GM21526 (cell line): ENCODE results near the gene SPDYE6.
"Not testable (repeated sequence)": the region's sequence is repeated elsewhere in the genome, so short reads cannot be mapped to it uniquely, and the experiment has no call there.

Source experiments
- ATAC-seq: cut with Tn5 transposase; IDR thresholded peaks from one replicate; pipeline ENCODE4 v1.9.1; 2021; ENCODE audit warnings: moderate library complexity; ENCODE audit not compliant: unreplicated experiment, low FRiP score

Gene SPDYE6

DNA sequence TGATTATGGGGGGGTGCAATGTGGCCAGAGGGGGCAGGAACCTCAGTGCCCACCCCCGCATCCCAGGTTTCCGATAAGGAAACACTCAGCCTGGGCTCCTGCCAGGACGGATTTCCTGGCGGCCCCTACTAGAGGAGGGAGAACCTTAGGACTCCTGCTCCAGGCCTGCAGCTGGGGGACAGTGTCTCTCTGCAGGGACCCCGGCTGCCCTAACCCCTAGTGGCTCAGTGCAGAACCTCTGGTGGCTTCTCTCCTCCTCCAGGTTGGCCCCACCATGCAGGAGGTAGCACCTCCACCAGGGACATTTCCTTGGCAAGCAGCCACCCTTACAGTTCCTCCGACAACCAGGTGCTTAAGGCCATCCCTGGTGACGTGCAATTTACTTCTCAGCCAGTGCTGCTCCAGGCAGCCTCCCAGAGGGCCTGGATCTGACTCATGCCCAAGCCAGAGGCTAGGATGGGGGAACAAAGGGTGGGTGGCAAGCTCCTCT is 37.7 kb downstream of the SPDYE6 start:
- no peak for ATAC-seq

DNA sequence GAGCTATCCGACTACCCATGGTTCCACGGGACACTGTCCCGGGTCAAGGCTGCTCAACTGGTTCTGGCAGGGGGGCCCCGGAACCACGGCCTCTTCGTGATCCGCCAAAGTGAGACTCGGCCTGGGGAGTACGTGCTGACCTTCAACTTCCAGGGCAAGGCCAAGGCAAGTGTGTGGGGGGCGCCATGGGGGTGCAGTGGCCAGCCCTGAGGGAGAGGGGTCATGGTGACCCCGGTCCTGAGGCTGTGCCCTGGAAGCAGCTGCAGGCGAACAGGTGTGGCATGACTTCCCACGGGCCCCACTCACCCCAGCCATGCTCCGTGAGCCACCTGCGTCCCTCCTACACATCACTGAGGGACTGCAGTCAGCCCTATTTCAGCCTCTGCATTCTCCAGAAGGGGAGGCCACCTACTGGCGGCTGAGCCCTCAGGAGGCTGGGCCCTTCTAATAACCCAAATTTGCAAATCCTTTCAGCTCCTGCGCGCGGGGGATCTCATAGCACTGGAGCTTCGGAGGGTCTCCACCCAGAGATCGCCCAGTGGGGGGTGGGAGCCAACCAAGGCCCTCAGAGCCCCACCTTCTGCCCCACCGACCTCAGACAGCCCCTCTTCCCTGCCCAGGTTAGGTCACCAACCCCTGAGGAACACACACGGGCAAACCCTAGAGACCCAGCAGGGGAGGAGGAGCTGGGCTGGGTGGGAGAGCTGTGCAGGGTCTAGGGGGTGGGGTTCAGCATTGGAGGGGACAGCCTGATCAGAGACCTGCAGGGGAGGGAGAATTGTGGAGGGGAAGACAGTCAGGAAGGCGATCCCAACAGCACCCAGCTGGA is 38.8 kb downstream of the SPDYE6 start:
- ATAC-seq = no peak

DNA sequence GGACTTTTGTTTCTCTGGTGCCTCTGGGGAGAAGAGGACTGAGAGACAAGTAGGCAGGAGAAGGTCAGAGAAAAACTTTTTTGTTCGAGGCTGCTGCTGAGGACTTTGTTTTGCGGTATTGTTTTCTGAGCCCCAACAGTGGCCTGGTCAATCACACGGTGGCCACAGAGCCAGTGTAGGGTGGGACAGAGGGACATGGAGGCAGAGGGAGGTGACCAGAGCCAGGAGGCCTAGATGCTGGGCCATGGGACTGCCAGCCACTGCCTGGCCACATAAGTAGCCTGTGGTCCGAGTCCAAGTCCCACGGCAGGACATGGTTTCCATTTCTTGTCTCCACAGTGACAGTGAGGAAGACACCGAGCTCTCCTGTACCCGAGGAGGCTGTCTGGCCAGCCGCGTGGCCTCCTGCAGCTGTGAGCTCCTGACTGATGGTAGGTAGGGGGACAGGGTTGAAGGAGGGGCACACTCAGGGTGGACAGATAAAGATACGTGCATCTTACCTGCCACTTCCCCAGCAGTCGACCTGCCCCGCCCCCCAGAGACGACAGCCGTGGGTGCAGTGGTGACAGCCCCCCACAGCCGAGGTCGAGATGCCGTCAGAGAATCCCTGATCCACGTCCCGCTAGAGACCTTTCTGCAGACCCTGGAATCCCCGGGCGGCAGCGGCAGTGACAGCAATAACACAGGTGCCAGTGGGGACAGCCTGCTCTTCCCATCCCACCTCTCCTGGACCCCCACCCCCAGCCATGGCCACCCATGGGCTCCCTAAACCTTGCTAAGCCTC is 42.1 kb downstream of the SPDYE6 start:
- ATAC-seq = no peak

DNA sequence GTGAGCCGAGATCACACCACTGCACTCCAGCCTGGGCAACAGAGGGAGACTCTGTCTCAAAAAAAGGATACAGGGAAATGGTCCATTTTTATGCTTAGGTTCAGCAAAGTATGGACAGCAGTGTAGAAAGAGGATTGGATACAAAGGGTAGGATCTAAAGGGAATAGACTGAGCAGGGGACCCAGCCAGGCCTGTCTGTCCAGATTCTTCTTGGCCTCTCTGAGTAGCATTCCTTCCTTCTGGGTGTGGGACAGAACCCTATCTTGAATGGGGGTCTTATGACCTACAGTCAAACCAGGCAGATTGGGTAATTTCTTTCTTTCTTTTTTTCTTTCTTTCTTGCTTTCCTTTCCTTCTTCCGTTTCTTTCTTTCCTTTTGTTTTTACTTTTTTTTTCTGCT is 43.9 kb downstream of the SPDYE6 start:
- ATAC-seq = no peak

DNA sequence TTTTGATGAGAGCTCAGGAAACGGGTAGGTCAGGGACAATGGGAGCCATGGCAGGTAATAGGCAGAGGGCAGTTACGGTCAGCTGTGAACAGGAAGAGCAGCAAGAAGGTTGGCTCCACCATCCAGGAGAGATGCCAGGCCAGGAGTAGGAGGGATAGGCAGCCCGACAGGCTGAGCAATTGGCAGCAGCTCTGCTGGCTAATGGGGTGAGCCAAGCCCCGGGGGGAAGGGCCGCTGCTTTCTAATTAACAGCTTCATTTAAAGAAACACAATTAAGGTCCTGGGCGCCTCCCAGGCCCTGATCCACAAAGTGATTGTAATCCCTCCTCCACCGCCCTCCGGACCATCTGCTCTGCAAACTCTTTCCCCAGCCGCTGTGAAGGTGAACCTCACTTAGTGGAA is 45.8 kb downstream of the SPDYE6 start:
- ATAC-seq = no peak

DNA sequence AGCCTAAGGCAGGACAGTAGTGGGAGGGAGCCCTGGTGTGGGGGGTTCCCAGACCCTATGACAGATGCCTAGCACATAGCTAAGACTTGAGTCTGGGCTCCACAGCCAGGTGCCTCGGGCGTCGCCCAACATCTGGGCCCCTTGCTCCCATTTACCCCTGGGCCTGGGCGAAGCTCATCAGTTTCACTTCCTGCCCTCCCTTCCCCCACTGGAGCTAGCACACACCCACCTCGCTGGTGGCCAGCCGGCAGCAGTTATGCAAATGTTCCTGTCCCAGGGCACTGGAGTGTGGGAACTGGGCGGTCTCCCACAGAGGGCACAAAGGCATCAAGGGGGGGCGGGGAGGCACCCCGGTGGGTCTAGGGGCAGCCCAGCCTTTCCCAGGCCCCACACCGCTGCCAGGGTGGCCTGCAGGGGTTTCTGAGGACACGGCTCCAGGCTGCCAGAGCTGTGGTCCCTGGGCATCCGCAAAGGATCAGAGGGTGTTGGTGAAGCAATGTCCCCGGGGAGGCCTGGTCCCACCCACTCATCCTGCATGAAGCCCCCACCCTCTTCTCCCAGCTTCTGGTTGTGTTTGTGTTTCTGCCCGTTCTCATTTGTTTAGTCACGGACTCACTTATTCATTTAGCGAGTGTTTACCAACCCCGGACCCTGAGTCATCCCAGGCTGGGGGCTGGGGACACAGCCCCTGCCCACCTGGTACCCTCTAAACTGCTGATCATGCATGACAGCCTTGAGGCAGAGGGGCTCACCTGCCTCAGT is 49.1 kb downstream of the SPDYE6 start:
- ATAC-seq = peak; percentile 57

DNA sequence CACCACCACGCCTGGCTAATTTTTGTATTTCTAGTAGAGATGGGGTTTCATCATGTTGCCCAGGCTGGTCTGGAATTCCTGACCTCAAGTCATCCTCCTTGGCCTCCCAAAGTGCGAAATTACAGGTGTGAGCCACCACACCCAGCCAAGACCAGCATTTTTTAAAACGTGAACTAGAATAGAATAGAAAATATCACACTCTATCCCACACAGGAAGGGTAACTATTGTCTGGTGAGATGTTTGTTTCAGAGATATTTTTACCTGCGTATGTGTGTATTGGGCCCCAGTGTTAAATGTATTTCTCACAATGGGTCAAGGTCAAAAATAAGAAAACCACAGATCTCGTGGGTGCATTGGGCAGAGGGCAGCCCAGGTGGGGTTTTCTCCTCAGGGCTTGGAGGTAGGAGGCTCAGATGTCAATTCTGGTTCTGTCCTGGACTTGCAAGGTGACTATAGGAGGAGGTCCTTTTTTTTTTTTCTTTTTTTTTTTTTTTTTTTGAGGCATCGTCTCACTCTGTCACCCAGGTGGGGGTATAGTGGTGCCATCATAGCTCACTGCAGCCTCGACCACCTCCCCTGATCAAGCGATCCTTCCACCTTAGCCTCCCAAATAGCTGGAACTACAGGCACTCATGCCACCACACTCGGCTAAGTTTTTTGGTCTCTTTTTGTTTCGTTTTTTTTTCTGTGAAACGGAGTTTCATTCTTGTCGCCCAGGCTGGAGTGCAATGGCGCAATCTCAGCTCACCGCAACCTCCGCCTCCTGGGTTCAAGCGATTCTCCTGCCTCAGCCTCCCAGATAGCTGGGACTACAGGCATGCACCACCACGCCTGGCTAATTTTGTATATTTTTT is 50.6 kb downstream of the SPDYE6 start:
- peak; percentile 42 for ATAC-seq

DNA sequence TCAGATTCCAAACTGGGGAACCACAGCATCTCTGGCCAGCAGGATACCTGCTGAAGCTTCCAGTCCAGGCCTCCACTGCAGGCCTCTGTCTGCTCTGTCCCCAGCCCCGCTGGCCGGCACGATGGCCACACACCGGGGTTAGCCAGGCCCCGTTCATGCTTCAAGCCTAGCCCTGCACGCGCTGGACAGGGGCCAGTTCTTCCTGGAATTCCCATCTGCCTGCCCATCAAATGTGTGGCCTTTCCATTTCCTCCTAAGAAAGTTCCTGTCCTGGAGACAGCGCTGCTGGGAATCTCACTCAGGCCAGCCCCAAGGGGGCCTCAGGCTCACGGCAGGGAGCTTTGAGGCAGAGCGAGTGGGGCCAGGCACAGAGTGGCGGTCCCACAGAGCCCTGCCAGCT is 51.6 kb downstream of the SPDYE6 start:
- ATAC-seq = no peak

DNA sequence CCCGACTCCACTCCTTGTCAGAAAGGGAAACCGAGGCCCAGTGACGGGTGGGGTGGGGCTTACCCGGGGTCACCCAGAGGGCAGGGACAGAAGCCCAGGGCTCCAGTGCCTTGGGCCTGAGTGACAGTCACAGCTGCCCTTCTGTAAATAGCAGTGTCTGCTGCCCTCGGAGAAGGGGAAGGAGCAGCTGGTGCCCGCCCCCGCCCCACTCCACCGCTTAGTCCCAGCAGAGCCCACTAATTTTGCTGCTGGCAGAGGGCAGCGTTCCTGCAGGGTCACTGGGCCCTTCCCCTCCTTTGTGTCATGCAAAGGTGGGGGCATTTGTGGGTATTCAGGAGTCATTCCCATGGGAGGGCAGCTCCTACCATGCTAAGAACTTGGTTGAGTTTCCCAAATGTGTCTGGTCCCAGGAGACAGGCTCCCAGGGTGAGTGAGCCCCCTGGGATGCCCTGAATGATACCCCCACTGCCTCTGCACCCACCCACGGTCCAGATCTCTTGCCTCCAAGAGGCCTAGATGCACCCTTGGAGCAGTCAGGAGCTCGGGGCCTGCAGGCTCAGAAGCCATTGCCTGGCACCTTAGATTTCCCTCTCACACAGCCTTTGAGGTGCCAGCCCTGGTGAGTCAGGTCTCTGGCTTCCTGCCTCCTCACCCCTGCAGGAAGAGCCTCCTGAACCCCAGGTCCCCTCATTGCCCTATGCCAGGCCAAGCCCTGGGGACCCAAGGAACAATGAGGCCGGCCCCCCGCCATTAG is 52.4 kb downstream of the SPDYE6 start:
- no peak for ATAC-seq

DNA sequence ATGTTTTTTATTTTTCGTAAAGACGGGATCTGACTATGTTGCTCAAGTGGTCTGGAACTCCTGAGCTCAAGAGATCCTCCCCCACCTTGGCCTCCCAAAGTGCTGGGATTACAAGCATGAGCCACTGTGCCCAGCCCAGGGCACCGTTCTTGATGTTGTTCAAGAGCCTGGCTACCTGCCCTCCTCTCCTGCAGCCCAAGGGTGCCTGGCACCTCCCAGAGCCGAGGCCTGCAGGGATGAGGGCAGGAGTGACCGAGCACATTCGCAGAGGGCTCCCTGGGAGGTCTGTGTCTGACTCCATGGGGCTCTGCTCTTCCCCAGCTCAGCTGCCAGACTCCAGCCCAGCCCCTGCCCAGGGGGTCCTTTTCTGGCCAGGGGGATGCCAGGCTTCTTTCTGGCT is 54.2 kb downstream of the SPDYE6 start:
- ATAC-seq = no peak

DNA sequence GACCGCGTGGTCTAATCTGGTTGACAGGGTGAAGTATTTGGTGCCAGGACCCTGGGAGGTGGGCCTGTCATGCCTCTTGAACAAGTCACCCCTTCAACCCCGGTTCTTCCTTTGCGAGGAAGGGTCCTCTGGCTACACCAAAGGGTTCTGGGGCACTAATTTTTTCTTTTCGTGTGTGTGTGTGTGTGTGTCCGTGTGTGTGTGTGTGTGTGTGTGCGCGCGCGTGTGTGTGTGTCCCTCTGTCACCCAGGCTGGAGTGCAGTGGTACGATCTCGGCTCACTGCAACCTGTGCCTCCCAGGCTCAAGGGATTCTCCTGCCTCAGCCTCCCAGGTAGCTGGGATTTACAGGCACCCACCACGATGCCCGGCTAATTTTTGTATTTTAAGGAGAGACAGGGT is 54.9 kb downstream of the SPDYE6 start:
- not testable (repeated sequence) for ATAC-seq

DNA sequence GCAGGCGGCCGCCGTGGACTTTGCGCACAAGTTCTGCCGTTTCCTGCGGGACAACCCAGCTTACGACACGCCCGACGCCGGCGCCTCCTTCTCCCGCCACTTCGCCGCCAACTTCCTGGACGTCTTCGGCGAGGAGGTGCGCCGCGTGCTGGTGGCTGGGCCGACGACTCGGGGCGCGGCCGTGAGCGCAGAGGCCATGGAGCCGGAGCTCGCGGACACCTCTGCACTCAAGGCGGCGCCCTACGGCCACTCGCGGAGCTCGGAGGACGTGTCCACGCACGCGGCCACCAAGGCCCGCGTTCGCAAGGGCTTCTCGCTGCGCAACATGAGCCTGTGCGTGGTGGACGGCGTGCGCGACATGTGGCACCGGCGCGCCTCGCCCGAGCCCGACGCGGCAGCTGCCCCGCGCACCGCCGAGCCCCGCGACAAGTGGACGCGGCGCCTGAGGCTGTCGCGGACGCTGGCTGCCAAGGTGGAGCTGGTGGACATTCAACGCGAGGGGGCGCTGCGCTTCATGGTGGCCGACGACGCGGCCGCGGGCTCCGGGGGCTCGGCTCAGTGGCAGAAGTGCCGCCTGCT is 55.5 kb downstream of the SPDYE6 start:
- ATAC-seq = no peak

DNA sequence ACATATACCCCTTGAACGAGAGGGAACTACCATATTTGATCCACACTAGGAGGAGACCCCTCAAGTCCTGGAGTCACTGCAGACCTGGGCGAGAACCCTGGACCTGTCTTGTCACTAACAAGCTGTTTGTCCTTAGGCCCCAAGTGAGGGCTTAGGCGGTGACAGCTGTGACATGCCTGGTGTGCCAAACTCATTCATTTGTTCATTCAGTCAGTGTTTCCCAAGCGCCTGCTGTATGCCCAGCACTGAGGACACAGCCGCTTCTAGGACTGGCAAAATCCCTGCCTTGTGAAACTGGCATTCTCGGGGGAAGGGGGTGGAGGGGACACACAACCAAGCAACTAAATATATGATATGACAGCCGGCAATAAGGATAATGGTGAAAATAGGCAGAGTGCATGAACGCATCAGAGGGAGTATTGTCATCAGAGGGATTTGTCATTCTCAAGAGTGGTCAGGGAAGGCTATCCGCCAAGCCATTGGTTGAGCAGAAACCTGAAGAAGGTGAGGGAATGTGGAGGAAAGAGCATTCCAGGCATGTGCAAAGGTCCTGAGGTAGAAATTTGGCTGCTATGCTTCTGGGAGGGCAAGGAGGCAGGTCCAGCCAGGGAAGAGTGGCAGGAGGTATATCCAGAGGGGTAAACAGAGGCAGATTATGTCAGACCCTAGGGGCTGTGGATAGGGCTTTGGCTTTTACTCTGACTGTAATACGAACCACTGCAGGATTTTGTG is 58.6 kb downstream of the SPDYE6 start:
- no peak for ATAC-seq

DNA sequence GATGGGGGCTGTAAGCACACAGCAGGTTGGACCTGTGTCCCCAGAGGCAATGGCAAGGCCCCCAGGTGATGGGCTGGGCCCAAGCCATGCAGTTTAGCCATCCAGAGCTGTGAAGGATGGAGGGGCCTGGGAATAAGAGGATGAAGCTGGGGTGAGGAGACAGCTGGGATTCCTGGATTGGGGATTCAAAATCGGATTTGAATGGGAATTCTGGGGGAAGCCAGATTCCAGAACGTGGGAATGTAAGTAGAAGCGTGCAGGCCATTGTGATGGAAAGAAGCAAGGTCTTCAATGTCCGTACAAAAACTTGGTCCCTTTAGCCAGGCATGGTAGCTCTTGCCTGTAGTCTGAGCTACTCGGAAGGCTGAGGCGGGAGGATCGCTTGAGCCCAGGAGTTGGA is 59.7 kb downstream of the SPDYE6 start:
- no peak for ATAC-seq

DNA sequence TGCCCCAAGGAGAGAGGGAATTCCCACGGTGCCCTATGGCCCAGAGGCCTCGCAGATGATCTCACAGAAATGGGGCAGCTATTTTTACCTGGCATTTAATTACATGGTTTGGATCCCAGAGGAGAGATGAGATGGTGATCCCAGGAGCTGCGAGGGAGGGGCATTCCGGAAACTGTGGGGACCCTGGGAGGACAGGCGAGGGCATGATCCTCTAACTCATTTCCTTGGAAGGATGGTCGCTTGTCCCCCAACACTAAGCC is 60.1 kb downstream of the SPDYE6 start:
- no peak for ATAC-seq
